ENCODE results near the gene TMEM38A.
"Not testable (repeated sequence)": the region's sequence is repeated elsewhere in the genome, so short reads cannot be mapped to it uniquely, and the experiment has no call there.

TMEM38A gene

GRCh38 chr19:16637535-16637934 lies 23.4 kb upstream of the TMEM38A start:
- in situ Hi-C loops (cut with MboI; ENCODE audit: low sequenced_read_pairs): no loop called here

- in situ Hi-C loops (cut with MboI; ENCODE audit: low sequenced_read_pairs): no loop called here
Observed at GRCh38 chr19:16638666-16639065, 22.3 kb upstream of the TMEM38A start.

GRCh38 chr19:16640951-16641350 lies 20.0 kb upstream of the TMEM38A start:
- in situ Hi-C loops (cut with MboI; ENCODE audit: low sequenced_read_pairs): no loop called here

GRCh38 chr19:16641695-16642094 lies 19.2 kb upstream of the TMEM38A start:
- in situ Hi-C loops (cut with MboI; ENCODE audit: low sequenced_read_pairs): no loop called here

GRCh38 chr19:16645140-16645539 lies 15.8 kb upstream of the TMEM38A start:
- in situ Hi-C loops (cut with MboI; ENCODE audit: low sequenced_read_pairs): no loop called here

- in situ Hi-C loops (cut with MboI; ENCODE audit: low sequenced_read_pairs): no loop called here
Observed at GRCh38 chr19:16649734-16650133, 11.2 kb upstream of the TMEM38A start.

- in situ Hi-C loops (cut with MboI; ENCODE audit: low sequenced_read_pairs): no loop called here
Observed at GRCh38 chr19:16650821-16651220, 10.1 kb upstream of the TMEM38A start.

GRCh38 chr19:16651421-16652188 lies 9.3 kb upstream of the TMEM38A start:
- in situ Hi-C loops (cut with MboI; ENCODE audit: low sequenced_read_pairs): not testable (repeated sequence)

GRCh38 chr19:16652854-16653253 lies 8.1 kb upstream of the TMEM38A start:
- in situ Hi-C loops (cut with MboI; ENCODE audit: low sequenced_read_pairs): no loop called here

- in situ Hi-C loops (cut with MboI; ENCODE audit: low sequenced_read_pairs): no loop called here
Observed at GRCh38 chr19:16654140-16654539, 6.8 kb upstream of the TMEM38A start.

- in situ Hi-C loops (cut with MboI; ENCODE audit: low sequenced_read_pairs): no loop called here
Observed at GRCh38 chr19:16654627-16655026, 6.3 kb upstream of the TMEM38A start.

- in situ Hi-C loops (cut with MboI; ENCODE audit: low sequenced_read_pairs): no loop called here
Observed at GRCh38 chr19:16655727-16656126, 5.2 kb upstream of the TMEM38A start.

GRCh38 chr19:16657384-16657783 lies 3.6 kb upstream of the TMEM38A start:
- in situ Hi-C loops (cut with MboI; ENCODE audit: low sequenced_read_pairs): no loop called here

- in situ Hi-C loops (cut with MboI; ENCODE audit: low sequenced_read_pairs): no loop called here
Observed at GRCh38 chr19:16659464-16659831, 1.5 kb upstream of the TMEM38A start.

GRCh38 chr19:16659832-16660708 lies 869 bp upstream of the TMEM38A start, which contains the start of gene SMIM7:
Gene SMIM7, minus strand, starts transcription at chr19:16660144. Its CDS starts 34 bp downstream, at chr19:16660110.
- in situ Hi-C loops (cut with MboI; ENCODE audit: low sequenced_read_pairs): no loop called here

- in situ Hi-C loops (cut with MboI; ENCODE audit: low sequenced_read_pairs): no loop called here
Observed at GRCh38 chr19:16661480-16662034, 618 bp downstream of the TMEM38A start.

GRCh38 chr19:16668176-16668575 lies 7.2 kb downstream of the TMEM38A start:
- in situ Hi-C loops (cut with MboI; ENCODE audit: low sequenced_read_pairs): no loop called here

- in situ Hi-C loops (cut with MboI; ENCODE audit: low sequenced_read_pairs): not testable (repeated sequence)
Observed at GRCh38 chr19:16668702-16669101, 7.8 kb downstream of the TMEM38A start.

GRCh38 chr19:16670291-16670690 lies 9.4 kb downstream of the TMEM38A start:
- in situ Hi-C loops (cut with MboI; ENCODE audit: low sequenced_read_pairs): no loop called here

- in situ Hi-C loops (cut with MboI; ENCODE audit: low sequenced_read_pairs): no loop called here
Observed at GRCh38 chr19:16671652-16672274, 10.8 kb downstream of the TMEM38A start.

GRCh38 chr19:16673231-16673630 lies 12.3 kb downstream of the TMEM38A start:
- in situ Hi-C loops (cut with MboI; ENCODE audit: low sequenced_read_pairs): no loop called here

Data from HL-60/S4 treated with phorbol 12-myristate 13-acetate at 8.2 ng/mL for 4 days and 3 days (cell line).